Measurements from ENCODE around the gene SLC12A7. TPM values are rescaled to one million over a fixed set of nuclear protein-coding genes. Genes with fewer than 3 reads are reported as not detected.
A peak's percentile ranks its signal among the peaks of the same experiment; 100 is the strongest.

Gene SLC12A7
- total RNA-seq (2014; rRNA removed; shearing (Covaris generic)) (not detected in 2 replicates), total RNA-seq (2022) (0.06 TPM in 1 of 2 replicates, not detected in the other), Bru-seq, nascent RNA (percentile 5 among the genes with signal in this experiment), BruChase-seq, experiment 1, labeled RNA remaining after a 6-hour chase (percentile 5 among the genes with signal in this experiment), BruChase-seq, experiment 2, labeled RNA remaining after a 2-hour chase (percentile 15 among the genes with signal in this experiment)
- long read RNA-seq, result 0 reads

DNA sequence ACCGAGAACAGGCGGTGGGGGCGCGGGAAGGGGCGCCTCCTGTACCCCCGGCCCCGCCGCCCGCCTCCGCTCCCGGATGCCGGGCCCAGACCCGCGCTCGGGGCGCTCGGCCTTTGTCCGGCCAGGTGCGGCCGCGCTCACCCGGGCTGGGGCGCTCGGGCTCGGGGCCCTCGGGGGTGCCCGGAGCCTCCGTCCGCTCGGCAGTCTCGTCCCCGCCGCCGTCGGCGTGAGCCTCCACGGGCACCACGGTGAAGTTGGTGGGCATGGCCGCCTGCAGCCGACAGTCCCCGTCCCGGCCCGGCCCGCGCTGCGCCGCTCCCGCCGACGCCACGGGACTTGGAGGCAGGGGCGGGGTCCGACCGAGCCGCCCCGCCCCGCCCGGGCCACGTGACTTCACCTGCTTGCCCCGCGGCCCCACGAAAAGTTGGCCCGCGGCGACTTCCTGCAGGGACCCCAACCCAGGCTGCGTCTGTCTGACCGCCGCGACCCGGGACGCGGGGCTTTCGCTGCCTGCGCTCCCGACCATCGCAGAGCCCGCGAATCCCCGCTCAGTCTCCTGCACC, at the start of gene SLC12A7:
Gene SLC12A7, minus strand, starts transcription at position 337 of the 563 bp plus-strand sequence. Its CDS starts 72 bp downstream, at position 265.
- no peaks in the 10 kb centered on the region for H3K4me1 ChIP-seq (ENCODE audit: insufficient read depth, low read length, poor library complexity, severe bottlenecking)
- no peak within 1 kb of the TSS for H3K4me3 ChIP-seq (ENCODE audit: low read depth, low read length, poor library complexity, severe bottlenecking)
- no peak within 1 kb of the TSS for H3K4me2 ChIP-seq (ENCODE audit: low read length)
- no peaks in the 10 kb centered on the region for H4K20me1 ChIP-seq (ENCODE audit: insufficient read depth, low read length)
- ChIA-PET POLR2A (no interaction called here), CTCF (ENCODE audit: unreplicated experiment) (no interaction called here)
- TF ChIP-seq, protein P1, sequence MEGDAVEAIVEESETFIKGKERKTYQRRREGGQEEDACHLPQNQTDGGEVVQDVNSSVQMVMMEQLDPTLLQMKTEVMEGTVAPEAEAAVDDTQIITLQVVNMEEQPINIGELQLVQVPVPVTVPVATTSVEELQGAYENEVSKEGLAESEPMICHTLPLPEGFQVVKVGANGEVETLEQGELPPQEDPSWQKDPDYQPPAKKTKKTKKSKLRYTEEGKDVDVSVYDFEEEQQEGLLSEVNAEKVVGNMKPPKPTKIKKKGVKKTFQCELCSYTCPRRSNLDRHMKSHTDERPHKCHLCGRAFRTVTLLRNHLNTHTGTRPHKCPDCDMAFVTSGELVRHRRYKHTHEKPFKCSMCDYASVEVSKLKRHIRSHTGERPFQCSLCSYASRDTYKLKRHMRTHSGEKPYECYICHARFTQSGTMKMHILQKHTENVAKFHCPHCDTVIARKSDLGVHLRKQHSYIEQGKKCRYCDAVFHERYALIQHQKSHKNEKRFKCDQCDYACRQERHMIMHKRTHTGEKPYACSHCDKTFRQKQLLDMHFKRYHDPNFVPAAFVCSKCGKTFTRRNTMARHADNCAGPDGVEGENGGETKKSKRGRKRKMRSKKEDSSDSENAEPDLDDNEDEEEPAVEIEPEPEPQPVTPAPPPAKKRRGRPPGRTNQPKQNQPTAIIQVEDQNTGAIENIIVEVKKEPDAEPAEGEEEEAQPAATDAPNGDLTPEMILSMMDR (conservative IDR thresholded peaks at IDR 0.05; ENCODE audit: low read length), result no peak
- no peak for TF ChIP-seq EZH2phosphoT487 (IDR thresholded peaks at IDR 0.05; ENCODE audit: borderline replicate concordance, low read depth, low read length)
- intact Hi-C loops (cut with micrococcal nuclease; ENCODE audit: unreplicated experiment), result no loop called here
- H3K9me3 ChIP-seq (ENCODE audit: low read length), result no peaks in the 10 kb centered on the region
- H3K79me2 ChIP-seq (ENCODE audit: insufficient read depth, low read depth, low read length), result no peaks in the 10 kb centered on the region
- no peak within 1 kb of the TSS for H3K27ac ChIP-seq (ENCODE audit: low read depth, low read length, poor library complexity, severe bottlenecking)
- H2AFZ ChIP-seq (ENCODE audit: low read length), result no peak within 1 kb of the TSS
- no TSS peak for BruUV-seq (replicated peaks)
- H3K9me2 ChIP-seq (ENCODE audit: insufficient read depth, low read length), result no peaks in the 10 kb centered on the region
- no peaks in the 10 kb centered on the region for H3K36me3 ChIP-seq (ENCODE audit: insufficient read depth, low read length)
- no peak for DNase-seq (ENCODE audit: low spot score)

DNA sequence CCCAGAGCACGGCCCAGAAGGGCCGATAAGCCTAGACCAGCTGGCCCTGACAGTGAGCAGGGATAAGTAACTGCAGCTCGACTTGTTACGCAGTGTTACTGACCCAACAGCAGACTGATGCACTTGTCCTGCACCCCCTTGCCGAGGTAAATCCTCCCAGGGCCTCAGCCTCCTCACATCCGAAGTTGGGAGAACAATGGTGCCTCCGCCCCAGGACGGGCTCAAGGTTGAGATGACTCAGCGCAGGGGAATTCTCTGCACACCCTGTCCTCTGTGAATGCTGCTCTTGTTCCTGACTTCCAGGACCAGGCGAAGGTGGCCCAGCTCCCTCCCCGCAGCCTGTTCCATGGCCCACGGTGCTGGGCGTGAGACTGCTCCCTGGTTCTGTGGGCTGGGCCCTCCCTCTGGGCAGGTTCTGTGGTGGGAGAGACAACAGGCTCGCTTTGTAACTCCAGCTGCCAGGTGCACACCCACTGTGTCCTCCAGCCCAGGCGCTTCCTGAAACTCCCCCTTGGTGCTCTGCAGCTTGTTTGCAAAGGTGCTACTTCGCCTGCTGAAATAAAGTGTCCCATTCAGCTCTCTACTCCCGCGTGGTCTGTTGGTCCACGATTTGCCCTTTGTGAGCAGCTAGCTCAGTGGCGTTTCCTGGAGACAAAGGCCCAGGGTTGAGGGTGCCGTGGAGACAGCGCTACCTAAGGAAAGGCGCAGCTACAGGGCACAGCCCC, 49.4 kb upstream of the SLC12A7 start:
- Histone ChIP-seq H3K79me2 (ENCODE audit: insufficient read depth, low read depth, low read length) (no peaks in the 10 kb centered on the region), H3K36me3 (ENCODE audit: insufficient read depth, low read length) (no peaks in the 10 kb centered on the region), H2AFZ (ENCODE audit: low read length) (no peak overlapping the region), H3K4me1 (ENCODE audit: insufficient read depth, low read length, poor library complexity, severe bottlenecking) (no peaks in the 10 kb centered on the region), H3K4me3 (ENCODE audit: low read depth, low read length, poor library complexity, severe bottlenecking) (no peak overlapping the region), H3K4me2 (ENCODE audit: low read length) (no peak overlapping the region), H3K9me2 (ENCODE audit: insufficient read depth, low read length) (no peaks in the 10 kb centered on the region), H4K20me1 (ENCODE audit: insufficient read depth, low read length) (no peaks in the 10 kb centered on the region), H3K9me3 (ENCODE audit: low read length) (no peaks in the 10 kb centered on the region), H3K27ac (ENCODE audit: low read depth, low read length, poor library complexity, severe bottlenecking) (no peak overlapping the region)
- BruUV-seq (replicated peaks), result no TSS peak
- DNase-seq (ENCODE audit: low spot score), result no peak
- POLR2A ChIA-PET, result no interaction called here
- TF ChIP-seq, protein P1 (conservative IDR thresholded peaks at IDR 0.05; ENCODE audit: low read length), result no peak
- no peak for TF ChIP-seq EZH2phosphoT487 (IDR thresholded peaks at IDR 0.05; ENCODE audit: borderline replicate concordance, low read depth, low read length)
- intact Hi-C loops (cut with micrococcal nuclease; ENCODE audit: unreplicated experiment), result no loop called here
- CTCF ChIA-PET (ENCODE audit: unreplicated experiment), result no interaction called here
